HepG2 (cell line): ENCODE measurements around the gene IQCE. TPM values are rescaled to one million over a fixed set of nuclear protein-coding genes. Genes with fewer than 3 reads are reported as not detected.

Experiments used
- ATAC-seq: fragments of 200-7000 bp; cut with Tn5 transposase; 3 replicates; pipeline ENCODE4 v1.9.1; 2020; ENCODE audit warnings: mild to moderate bottlenecking, moderate library complexity
- BruUV-seq: library from RNA; stranded (reverse); fragments of 400-500 nt; replicated peaks from 2 replicates; lab custom pipeline; 2021; lab: Mats Ljungman, UMichigan
- CTCF ChIA-PET: fragments of 300-600 bp; formaldehyde crosslinking; extraction: SDS; loops from one replicate; lab custom pipeline; 2021; ENCODE audit warnings: low total read pairs, inconsistent platforms, low intra/inter-chr PET ratio; lab: Yijun Ruan, JAX
- POLR2A ChIA-PET: fragments of 350-600 bp; sonication (Branson Sonifier 250); formaldehyde crosslinking; loops from one replicate; lab custom pipeline; 2020; ENCODE audit warnings: antibody characterized with exemption, inconsistent platforms; lab: Yijun Ruan, JAX
- DNase-seq: peaks from one replicate; pipeline ENCODE4 v3.0.0-alpha.2; 2015; ENCODE audit warnings: low spot score
- FAIRE-seq: peaks from 3 replicates; lab custom pipeline; 2011; peaks lifted over from hg19 to GRCh38; lab: Jason Lieb, UNC
- H2AFZ ChIP-seq: one replicate; pipeline ENCODE4 v1.6.1; 2011; ENCODE audit warnings: low read length, inconsistent platforms
- H3K27ac ChIP-seq: fragments of 300-600 bp; 3 replicates; pipeline ENCODE4 v1.8.0; 2011; ENCODE audit warnings: mixed run types, mild to moderate bottlenecking, mixed read lengths, low read length, inconsistent platforms; ENCODE audit not compliant: insufficient read depth; ENCODE audit errors: extremely low read length
- H3K27me3 ChIP-seq, 2 experiments: fragments of 200-600 bp in 1 of 2; 2 replicates in 1 of 2; 3 replicates in 1 of 2; pipeline versions ENCODE4 v1.6.0 to v1.8.0; 2011; ENCODE audit warnings: low read length in 2 of 2, mild to moderate bottlenecking in 2 of 2, moderate library complexity in 2 of 2, inconsistent platforms in 1 of 2; ENCODE audit not compliant: insufficient read depth in 2 of 2, control insufficient read depth in 1 of 2
- H3K36me3 ChIP-seq, 2 experiments: fragments of 200-600 bp in 1 of 2; replicated peaks in 1 of 2; 2 replicates in 1 of 2; 3 replicates in 1 of 2; pipeline versions ENCODE4 v1.5.1 to v1.8.0; 2011; ENCODE audit warnings: low read length in 2 of 2, inconsistent platforms in 1 of 2; ENCODE audit not compliant: insufficient read depth in 2 of 2, control insufficient read depth in 1 of 2
- H3K4me1 ChIP-seq: 2 replicates; pipeline ENCODE4 v1.5.1; 2012; ENCODE audit warnings: low read length, inconsistent platforms; ENCODE audit not compliant: insufficient read depth
- H3K4me2 ChIP-seq: 2 replicates; pipeline ENCODE4 v1.6.0; 2011; ENCODE audit warnings: low read depth, low read length, inconsistent platforms
- H3K4me3 ChIP-seq, 3 experiments: fragments of 200-600 bp in 1 of 3; sonication (generic), shearing (Covaris generic) in 1 of 3; replicated peaks in 1 of 3; 2 replicates each; pipeline ENCODE4 v1.5.1; 2011 to 2016; ENCODE audit warnings: low read length in 3 of 3, inconsistent platforms in 2 of 3, low read depth in 2 of 3, mild to moderate bottlenecking in 2 of 3, control low read depth in 1 of 3, mixed read lengths in 1 of 3; ENCODE audit not compliant: insufficient read depth in 1 of 3
- H3K79me2 ChIP-seq: one replicate; pipeline ENCODE4 v1.6.1; 2011; ENCODE audit warnings: low read length, inconsistent platforms; ENCODE audit not compliant: insufficient read depth
- H3K9ac ChIP-seq: 2 replicates; pipeline ENCODE4 v1.6.0; 2011; ENCODE audit warnings: mild to moderate bottlenecking, low read depth, low read length, inconsistent platforms; ENCODE audit not compliant: insufficient read depth
- H3K9me3 ChIP-seq: 2 replicates; pipeline ENCODE4 v1.5.1; 2012; ENCODE audit warnings: mild to moderate bottlenecking, low read length
- H4K20me1 ChIP-seq: 2 replicates; pipeline ENCODE4 v1.6.0; 2011; ENCODE audit warnings: inconsistent platforms, mild to moderate bottlenecking, low read length, moderate library complexity; ENCODE audit not compliant: insufficient read depth
- BRD4 ChIP-seq: sonication (generic); formaldehyde crosslinking; IDR thresholded peaks from 2 replicates; pipeline ENCODE4 v1.4.0; 2020; ENCODE audit warnings: missing genetic modification reagents
- CAMTA2 ChIP-seq: sonication (generic); formaldehyde crosslinking; IDR thresholded peaks from 2 replicates; pipeline ENCODE4 v1.4.0; 2020; ENCODE audit warnings: mild to moderate bottlenecking, missing genetic modification reagents, borderline replicate concordance
- FOXK2 ChIP-seq: fragments of 450-650 bp; IDR thresholded peaks from 2 replicates; pipeline ENCODE4 v1.6.1; 2016
- KAT8 ChIP-seq: IDR thresholded peaks from 2 replicates; pipeline ENCODE4 v1.6.1; 2016; ENCODE audit warnings: missing genetic modification reagents, missing compliant biosample characterization
- ZBTB7B ChIP-seq: sonication (generic); formaldehyde crosslinking; IDR thresholded peaks from 2 replicates; pipeline ENCODE4 v1.4.0; 2020; ENCODE audit warnings: missing genetic modification reagents
- ZEB1 ChIP-seq: IDR thresholded peaks from 2 replicates; pipeline ENCODE4 v1.6.1; 2012; ENCODE audit warnings: mild to moderate bottlenecking, low read depth, inconsistent platforms; ENCODE audit not compliant: insufficient replicate concordance
- ZFP82 ChIP-seq: sonication (generic); formaldehyde crosslinking; IDR thresholded peaks from 2 replicates; pipeline ENCODE4 v1.5.1; 2020; ENCODE audit warnings: mild to moderate bottlenecking, missing genetic modification reagents, borderline replicate concordance
- ZFY ChIP-seq: sonication (generic); formaldehyde crosslinking; IDR thresholded peaks from 2 replicates; pipeline ENCODE4 v1.4.0; 2020; ENCODE audit warnings: missing genetic modification reagents
- ZNF234 ChIP-seq: sonication (generic); formaldehyde crosslinking; conservative IDR thresholded peaks from 2 replicates; pipeline ENCODE4 v1.5.1; 2020; ENCODE audit warnings: mild to moderate bottlenecking, missing genetic modification reagents
- ZNF317 ChIP-seq: sonication (generic); formaldehyde crosslinking; IDR thresholded peaks from 2 replicates; pipeline ENCODE4 v1.5.0; 2020; ENCODE audit warnings: mild to moderate bottlenecking, missing genetic modification reagents
- ZNF337 ChIP-seq: sonication (generic); formaldehyde crosslinking; IDR thresholded peaks from 2 replicates; pipeline ENCODE4 v1.5.1; 2020; ENCODE audit warnings: missing genetic modification reagents, low read depth, mild to moderate bottlenecking, borderline replicate concordance
- ZNF382 ChIP-seq: sonication (generic); formaldehyde crosslinking; IDR thresholded peaks from 2 replicates; pipeline ENCODE4 v1.5.0; 2020; ENCODE audit warnings: missing genetic modification reagents, mild to moderate bottlenecking, borderline replicate concordance
- ZNF589 ChIP-seq: sonication (generic); formaldehyde crosslinking; conservative IDR thresholded peaks from 2 replicates; pipeline ENCODE4 v1.8.0; 2022; ENCODE audit warnings: mild to moderate bottlenecking, moderate library complexity, missing genetic modification reagents
- WGBS: methylation state at CpG from one replicate; pipeline ENCODE4 v1.1.6; 2017; ENCODE audit warnings: low lambda C conversion rate; 5-methylcytosine and 5-hydroxymethylcytosine counted together
- in situ Hi-C: cut with HindIII; loops from 2 replicates; pipeline ENCODE4 v1.10.0; 2017; ENCODE audit warnings: low pct_unique_long_range_greater_than_20kb; ENCODE audit not compliant: extremely low pct_ligation_motif_present
- intact Hi-C: fragments of 100-400 bp; cut with micrococcal nuclease; formaldehyde crosslinking; loops from one replicate; pipeline ENCODE4 v1.10.0; 2022; ENCODE audit not compliant: unreplicated experiment
- polyA plus RNA-seq, 8 experiments: library from polyadenylated mRNA; depleted of rRNA in 3 of 8; stranded (reverse) in 7 of 8; unstranded in 1 of 8; fragments of >200 nt; fragmentation: Illumina TruSeq in 4 of 8; extraction: Trizol in 4 of 8; gene quantifications; 2 replicates each; pipeline versions ENCODE4 v1.2.1 to v1.2.3, GENCODE V29; 2011 to 2016; ENCODE audit warnings: low read depth in 4 of 8, missing spikeins in 1 of 8, mixed read lengths in 1 of 8; ENCODE audit not compliant: insufficient read depth in 1 of 8
- total RNA-seq, 5 experiments: library from RNA; depleted of rRNA; stranded (reverse); fragments of >200 nt; fragmentation: Illumina TruSeq; extraction: Trizol; gene quantifications; 2 replicates each; pipeline ENCODE4 v1.2.3, GENCODE V29; 2016; ENCODE audit warnings: low read depth in 1 of 5
- TF ChIP-seq, protein P1 (sequence below): IDR thresholded peaks from 2 replicates; pipeline ENCODE4 v1.4.0; 2020; ENCODE audit warnings: mild to moderate bottlenecking, missing genetic modification reagents
- TF ChIP-seq, protein P2 (sequence below): IDR thresholded peaks from 2 replicates; pipeline ENCODE4 v1.6.1; 2018; ENCODE audit warnings: missing genetic modification reagents
- TF ChIP-seq, protein P3 (sequence below): sonication (generic); formaldehyde crosslinking; IDR thresholded peaks from 2 replicates; pipeline ENCODE4 v1.8.0; 2022; ENCODE audit warnings: mild to moderate bottlenecking, missing genetic modification reagents
- TF ChIP-seq, protein P4 (sequence below): sonication (generic); formaldehyde crosslinking; IDR thresholded peaks from 2 replicates; pipeline ENCODE4 v1.5.0; 2020; ENCODE audit warnings: missing genetic modification reagents, mild to moderate bottlenecking, borderline replicate concordance

IQCE gene
- total and polyA plus RNA-seq, 2 of the 13 experiments (the other 11 are each of a cell fraction or from before 2014, with no cell fraction given): 1.5 to 2.5 TPM

DNA sequence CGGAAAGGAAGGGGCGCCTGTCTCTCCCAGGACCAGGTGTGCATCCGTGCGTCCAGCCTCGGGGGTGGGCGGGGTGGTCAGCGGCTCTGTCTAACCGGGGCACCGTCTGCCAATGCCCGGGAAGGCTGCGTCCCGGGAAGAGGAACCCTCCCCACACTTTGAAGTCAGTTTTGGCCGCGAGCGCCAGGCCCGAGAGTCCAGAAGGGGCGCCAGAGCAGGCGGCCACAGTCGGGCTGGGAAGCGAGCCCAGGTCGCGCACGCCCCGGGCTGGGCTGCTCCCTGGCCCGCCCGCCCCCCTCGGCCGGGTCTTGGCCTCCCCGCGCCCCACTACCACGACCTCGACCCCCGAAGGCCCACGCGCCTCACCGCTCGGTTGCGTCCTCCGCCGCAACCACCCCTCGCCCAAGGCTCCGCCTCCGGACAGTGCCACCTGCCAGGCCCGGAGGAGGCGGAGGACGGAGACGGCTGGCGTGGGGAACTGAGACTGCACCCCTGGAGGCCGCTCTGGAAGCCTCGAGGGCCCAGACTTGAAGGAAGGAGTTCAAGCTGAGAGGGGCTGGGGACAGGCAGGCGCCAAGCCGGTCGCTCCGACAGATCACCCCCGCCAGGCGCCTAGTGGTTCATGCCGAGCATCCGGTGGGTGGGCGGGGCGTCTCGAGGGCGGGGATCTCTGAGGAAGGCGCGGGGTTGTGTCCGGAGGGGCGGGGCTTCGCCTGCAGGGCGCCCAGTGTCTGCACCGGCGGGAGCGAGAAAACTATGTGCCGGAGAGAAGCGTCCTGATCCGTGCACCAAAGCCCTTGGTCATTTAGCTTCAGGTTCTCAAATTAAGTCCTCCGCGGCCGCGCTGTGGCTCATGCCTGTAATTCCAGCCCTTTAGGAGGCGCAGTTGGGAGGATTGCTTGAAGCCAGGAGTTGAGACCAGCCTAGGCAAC lies 3.4 kb upstream of the IQCE start, which contains the start of gene BRAT1:
TSS of gene BRAT1 (minus strand) at position 404 of the 932 bp plus-strand sequence. CDS start 1,093 bp downstream, outside the sequence.
- DNase-seq: peak; percentile 92
- intact Hi-C loops: loop anchor here (5.0 kb wide), 1 partner anchor 67 kb away; no protein-coding TSS in a partner anchor
- CTCF ChIA-PET: no interaction called here
- in situ Hi-C loops: no loop called here
- Histone ChIP-seq H3K9ac (peak within 1 kb of the TSS; percentile 99), H3K4me1 (peaks cover 48% of the 10 kb centered on the region), H3K4me3 (peak within 1 kb of the TSS; percentile 72 to 90 (median 86)), H3K79me2 (peaks cover 16% of the 10 kb centered on the region), H3K4me2 (peak within 1 kb of the TSS; percentile 91), H2AFZ (peak within 1 kb of the TSS; percentile 54), H3K36me3 (peaks cover 0 to 4% of the 10 kb centered on the region in 2 experiments; a peak in 1 of 5 replicates), H3K27ac (peak within 1 kb of the TSS; percentile 100), H3K27me3 (no peaks in the 10 kb centered on the region), H3K9me3 (no peaks in the 10 kb centered on the region), H4K20me1 (no peaks in the 10 kb centered on the region)
- peak; percentile 60 for FAIRE-seq
- no TSS peak for BruUV-seq
- 1% methylated on average over 29 of the region's 79 CpGs for WGBS
- POLR2A ChIA-PET: interaction anchor here (0.6 to 1.0 kb wide), 6 partner anchors 17 to 956 kb away, joined by 3 to 4 read pairs (median 3); no protein-coding TSS in a partner anchor
- ATAC-seq: peak; percentile 86
- TF ChIP-seq ZNF234 (CRISPR knock-in tag) (0 out of 2 replicates have a peak, but pooled peaks have one; percentile 52), FOXK2 (peak; percentile 95), ZNF317 (CRISPR knock-in tag) (0 out of 2 replicates have a peak, but pooled peaks have one; percentile 35), ZFY (CRISPR knock-in tag) (peak; percentile 89), BRD4 (peak; percentile 37; the same call in 1 of the 2 replicates), ZNF382 (CRISPR knock-in tag) (no peak), KAT8 (CRISPR knock-in tag) (peak; percentile 60), ZNF589 (CRISPR knock-in tag) (no peak), ZEB1 (no peak), ZFP82 (CRISPR knock-in tag) (no peak), ZBTB7B (no peak), CAMTA2 (no peak), ZNF337 (CRISPR knock-in tag) (no peak)
- TF ChIP-seq, protein P1, sequence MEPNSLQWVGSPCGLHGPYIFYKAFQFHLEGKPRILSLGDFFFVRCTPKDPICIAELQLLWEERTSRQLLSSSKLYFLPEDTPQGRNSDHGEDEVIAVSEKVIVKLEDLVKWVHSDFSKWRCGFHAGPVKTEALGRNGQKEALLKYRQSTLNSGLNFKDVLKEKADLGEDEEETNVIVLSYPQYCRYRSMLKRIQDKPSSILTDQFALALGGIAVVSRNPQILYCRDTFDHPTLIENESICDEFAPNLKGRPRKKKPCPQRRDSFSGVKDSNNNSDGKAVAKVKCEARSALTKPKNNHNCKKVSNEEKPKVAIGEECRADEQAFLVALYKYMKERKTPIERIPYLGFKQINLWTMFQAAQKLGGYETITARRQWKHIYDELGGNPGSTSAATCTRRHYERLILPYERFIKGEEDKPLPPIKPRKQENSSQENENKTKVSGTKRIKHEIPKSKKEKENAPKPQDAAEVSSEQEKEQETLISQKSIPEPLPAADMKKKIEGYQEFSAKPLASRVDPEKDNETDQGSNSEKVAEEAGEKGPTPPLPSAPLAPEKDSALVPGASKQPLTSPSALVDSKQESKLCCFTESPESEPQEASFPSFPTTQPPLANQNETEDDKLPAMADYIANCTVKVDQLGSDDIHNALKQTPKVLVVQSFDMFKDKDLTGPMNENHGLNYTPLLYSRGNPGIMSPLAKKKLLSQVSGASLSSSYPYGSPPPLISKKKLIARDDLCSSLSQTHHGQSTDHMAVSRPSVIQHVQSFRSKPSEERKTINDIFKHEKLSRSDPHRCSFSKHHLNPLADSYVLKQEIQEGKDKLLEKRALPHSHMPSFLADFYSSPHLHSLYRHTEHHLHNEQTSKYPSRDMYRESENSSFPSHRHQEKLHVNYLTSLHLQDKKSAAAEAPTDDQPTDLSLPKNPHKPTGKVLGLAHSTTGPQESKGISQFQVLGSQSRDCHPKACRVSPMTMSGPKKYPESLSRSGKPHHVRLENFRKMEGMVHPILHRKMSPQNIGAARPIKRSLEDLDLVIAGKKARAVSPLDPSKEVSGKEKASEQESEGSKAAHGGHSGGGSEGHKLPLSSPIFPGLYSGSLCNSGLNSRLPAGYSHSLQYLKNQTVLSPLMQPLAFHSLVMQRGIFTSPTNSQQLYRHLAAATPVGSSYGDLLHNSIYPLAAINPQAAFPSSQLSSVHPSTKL (CRISPR knock-in tag): peak; percentile 33
- TF ChIP-seq, protein P2, sequence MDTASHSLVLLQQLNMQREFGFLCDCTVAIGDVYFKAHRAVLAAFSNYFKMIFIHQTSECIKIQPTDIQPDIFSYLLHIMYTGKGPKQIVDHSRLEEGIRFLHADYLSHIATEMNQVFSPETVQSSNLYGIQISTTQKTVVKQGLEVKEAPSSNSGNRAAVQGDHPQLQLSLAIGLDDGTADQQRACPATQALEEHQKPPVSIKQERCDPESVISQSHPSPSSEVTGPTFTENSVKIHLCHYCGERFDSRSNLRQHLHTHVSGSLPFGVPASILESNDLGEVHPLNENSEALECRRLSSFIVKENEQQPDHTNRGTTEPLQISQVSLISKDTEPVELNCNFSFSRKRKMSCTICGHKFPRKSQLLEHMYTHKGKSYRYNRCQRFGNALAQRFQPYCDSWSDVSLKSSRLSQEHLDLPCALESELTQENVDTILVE (CRISPR knock-in tag): no peak
- TF ChIP-seq, protein P3, sequence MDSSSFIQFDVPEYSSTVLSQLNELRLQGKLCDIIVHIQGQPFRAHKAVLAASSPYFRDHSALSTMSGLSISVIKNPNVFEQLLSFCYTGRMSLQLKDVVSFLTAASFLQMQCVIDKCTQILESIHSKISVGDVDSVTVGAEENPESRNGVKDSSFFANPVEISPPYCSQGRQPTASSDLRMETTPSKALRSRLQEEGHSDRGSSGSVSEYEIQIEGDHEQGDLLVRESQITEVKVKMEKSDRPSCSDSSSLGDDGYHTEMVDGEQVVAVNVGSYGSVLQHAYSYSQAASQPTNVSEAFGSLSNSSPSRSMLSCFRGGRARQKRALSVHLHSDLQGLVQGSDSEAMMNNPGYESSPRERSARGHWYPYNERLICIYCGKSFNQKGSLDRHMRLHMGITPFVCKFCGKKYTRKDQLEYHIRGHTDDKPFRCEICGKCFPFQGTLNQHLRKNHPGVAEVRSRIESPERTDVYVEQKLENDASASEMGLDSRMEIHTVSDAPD (CRISPR knock-in tag): no peak
- TF ChIP-seq, protein P4, sequence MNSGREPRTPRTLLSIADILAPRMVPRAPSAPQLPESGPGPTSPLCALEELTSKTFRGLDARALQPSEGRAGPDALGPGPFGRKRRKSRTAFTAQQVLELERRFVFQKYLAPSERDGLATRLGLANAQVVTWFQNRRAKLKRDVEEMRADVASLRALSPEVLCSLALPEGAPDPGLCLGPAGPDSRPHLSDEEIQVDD (CRISPR knock-in tag): no peak
